PC-3 (cell line): ENCODE measurements around the gene FAM13A. TPM values are rescaled to one million over a fixed set of nuclear protein-coding genes. Genes with fewer than 3 reads are reported as not detected.

Source experiments
- ATAC-seq: fragments of 200-7000 bp; cut with Tn5 transposase; 2 replicates; pipeline ENCODE4 v1.9.1; 2020; ENCODE audit warnings: mild to moderate bottlenecking, moderate library complexity
- BruUV-seq: library from RNA; stranded (reverse); fragments of 400-500 nt; replicated peaks from 2 replicates; lab custom pipeline; 2021; lab: Mats Ljungman, UMichigan
- CTCF ChIA-PET: fragments of 300-600 bp; sonication (Branson Sonifier 250); formaldehyde crosslinking; loops from one replicate; lab custom pipeline; 2022; ENCODE audit warnings: antibody characterized with exemption; lab: Charles Lee
- POLR2A ChIA-PET: fragments of 300-600 bp; sonication (Branson Sonifier 250); formaldehyde crosslinking; loops from one replicate; lab custom pipeline; 2022; ENCODE audit warnings: antibody characterized with exemption; ENCODE audit not compliant: unreplicated experiment; lab: Charles Lee
- DNase-seq: peaks from one replicate; pipeline ENCODE4 v3.0.0-alpha.2; 2015
- H2AFZ ChIP-seq: fragments of 300-600 bp; sonication (generic); 2 replicates; pipeline ENCODE4 v1.6.0; 2016; ENCODE audit warnings: antibody characterized with exemption, low read length
- H3F3A ChIP-seq: fragments of 300-600 bp; sonication (generic); one replicate; pipeline ENCODE4 v1.6.0; 2017; ENCODE audit warnings: antibody characterized with exemption, low read length, control low read depth, mild to moderate bottlenecking; ENCODE audit not compliant: unreplicated experiment
- H3K27ac ChIP-seq: fragments of 300-600 bp; sonication (generic); 2 replicates; pipeline ENCODE4 v1.5.1; 2016; ENCODE audit warnings: mild to moderate bottlenecking, low read length
- H3K27me3 ChIP-seq: fragments of 300-600 bp; sonication (generic); 2 replicates; pipeline ENCODE4 v1.6.1; 2016; ENCODE audit warnings: low read length, mixed read lengths
- H3K36me3 ChIP-seq: fragments of 300-600 bp; sonication (generic); 2 replicates; pipeline ENCODE4 v1.6.1; 2016; ENCODE audit warnings: low read depth, mixed run types, low read length, mixed read lengths
- H3K4me1 ChIP-seq: fragments of 300-600 bp; sonication (generic); 2 replicates; pipeline ENCODE4 v1.5.1; 2016; ENCODE audit warnings: low read length; ENCODE audit not compliant: insufficient read depth
- H3K4me2 ChIP-seq: fragments of 300-600 bp; sonication (generic); 2 replicates; pipeline ENCODE4 v1.6.0; 2016; ENCODE audit warnings: low read length
- H3K4me3 ChIP-seq: fragments of 300-600 bp; sonication (generic); 2 replicates; pipeline ENCODE4 v1.5.1; 2016; ENCODE audit warnings: mild to moderate bottlenecking, low read length, mixed read lengths
- H3K79me2 ChIP-seq: fragments of 300-600 bp; sonication (generic); 2 replicates; pipeline ENCODE4 v1.6.1; 2017; ENCODE audit warnings: low read length, mixed read lengths
- H3K9ac ChIP-seq: fragments of 300-600 bp; sonication (generic); 2 replicates; pipeline ENCODE4 v1.6.0; 2016; ENCODE audit warnings: mild to moderate bottlenecking, low read length
- H3K9me2 ChIP-seq: fragments of 300-600 bp; sonication (generic); replicated peaks from 2 replicates; pipeline ENCODE4 v1.6.1; 2016; ENCODE audit warnings: mixed run types, low read length, mixed read lengths
- H3K9me3 ChIP-seq: fragments of 300-600 bp; sonication (generic); 2 replicates; pipeline ENCODE4 v1.6.1; 2016; ENCODE audit warnings: low read length, mixed read lengths
- H4K20me1 ChIP-seq: fragments of 300-600 bp; sonication (generic); 2 replicates; pipeline ENCODE4 v1.6.1; 2016; ENCODE audit warnings: low read length, mixed read lengths
- EZH2 ChIP-seq: fragments of 300-600 bp; sonication (generic); IDR thresholded peaks from one replicate; pipeline ENCODE4 v1.6.1; 2017; ENCODE audit warnings: antibody characterized with exemption, mild to moderate bottlenecking, low read length; ENCODE audit not compliant: unreplicated experiment
- EZH2phosphoT487 ChIP-seq: fragments of 300-600 bp; sonication (generic); IDR thresholded peaks from 2 replicates; pipeline ENCODE4 v1.6.1; 2018; ENCODE audit warnings: mild to moderate bottlenecking, antibody characterized with exemption, low read length, borderline replicate concordance
- intact Hi-C: fragments of 100-400 bp; cut with micrococcal nuclease; formaldehyde crosslinking; loops from 2 replicates; pipeline ENCODE4 v1.9.0; 2023
- total RNA-seq: library from RNA; depleted of rRNA; stranded (reverse); fragments of >200 nt; gene quantifications from 2 replicates; pipeline ENCODE4 v1.2.3, GENCODE V29; 2014
- TF ChIP-seq, protein P1 (sequence below): fragments of 300-600 bp; sonication (generic); conservative IDR thresholded peaks from 2 replicates; pipeline ENCODE4 v1.5.1; 2017; ENCODE audit warnings: antibody characterized with exemption, low read depth, mild to moderate bottlenecking, low read length

Gene FAM13A
- total RNA-seq, 1 experiment from 2014 or later: 8.6 TPM

DNA sequence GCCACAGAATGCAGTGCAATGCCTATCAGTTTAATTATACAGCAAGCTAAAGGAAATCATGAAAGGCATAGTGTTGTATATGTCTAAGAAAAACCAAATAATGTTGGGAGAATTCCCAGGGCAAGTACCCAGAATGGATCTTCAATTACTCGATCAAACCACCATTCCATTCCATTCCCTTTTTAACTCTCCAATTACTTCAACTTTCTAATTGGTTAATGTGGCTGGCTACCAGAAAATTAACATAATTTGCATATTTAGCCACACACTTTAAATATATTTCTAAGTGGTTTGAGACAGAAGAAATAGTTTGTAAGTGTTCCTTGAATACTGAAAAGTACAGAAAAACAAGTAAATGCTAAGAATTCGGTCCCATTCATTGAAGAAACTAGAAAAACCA lies 247.9 kb downstream of the FAM13A start:
- Histone ChIP-seq H3K36me3 (no peaks in the 10 kb centered on the region), H3K4me1 (no peaks in the 10 kb centered on the region), H3K4me2 (no peak overlapping the region), H3K79me2 (no peaks in the 10 kb centered on the region), H4K20me1 (no peaks in the 10 kb centered on the region), H3K9me3 (no peaks in the 10 kb centered on the region), H3K27ac (no peak overlapping the region), H3F3A (no peaks in the 10 kb centered on the region), H3K9me2 (no peaks in the 10 kb centered on the region), H3K27me3 (no peaks in the 10 kb centered on the region), H3K4me3 (no peak overlapping the region), H3K9ac (no peak overlapping the region), H2AFZ (no peak overlapping the region)
- intact Hi-C loops: no loop called here
- no peak for TF ChIP-seq EZH2
- TF ChIP-seq, protein P1, sequence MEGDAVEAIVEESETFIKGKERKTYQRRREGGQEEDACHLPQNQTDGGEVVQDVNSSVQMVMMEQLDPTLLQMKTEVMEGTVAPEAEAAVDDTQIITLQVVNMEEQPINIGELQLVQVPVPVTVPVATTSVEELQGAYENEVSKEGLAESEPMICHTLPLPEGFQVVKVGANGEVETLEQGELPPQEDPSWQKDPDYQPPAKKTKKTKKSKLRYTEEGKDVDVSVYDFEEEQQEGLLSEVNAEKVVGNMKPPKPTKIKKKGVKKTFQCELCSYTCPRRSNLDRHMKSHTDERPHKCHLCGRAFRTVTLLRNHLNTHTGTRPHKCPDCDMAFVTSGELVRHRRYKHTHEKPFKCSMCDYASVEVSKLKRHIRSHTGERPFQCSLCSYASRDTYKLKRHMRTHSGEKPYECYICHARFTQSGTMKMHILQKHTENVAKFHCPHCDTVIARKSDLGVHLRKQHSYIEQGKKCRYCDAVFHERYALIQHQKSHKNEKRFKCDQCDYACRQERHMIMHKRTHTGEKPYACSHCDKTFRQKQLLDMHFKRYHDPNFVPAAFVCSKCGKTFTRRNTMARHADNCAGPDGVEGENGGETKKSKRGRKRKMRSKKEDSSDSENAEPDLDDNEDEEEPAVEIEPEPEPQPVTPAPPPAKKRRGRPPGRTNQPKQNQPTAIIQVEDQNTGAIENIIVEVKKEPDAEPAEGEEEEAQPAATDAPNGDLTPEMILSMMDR: no peak
- TF ChIP-seq EZH2phosphoT487: no peak
- BruUV-seq: no TSS peak
- CTCF ChIA-PET: no interaction called here
- POLR2A ChIA-PET: no interaction called here
- DNase-seq (no peak), ATAC-seq (no peak)

DNA sequence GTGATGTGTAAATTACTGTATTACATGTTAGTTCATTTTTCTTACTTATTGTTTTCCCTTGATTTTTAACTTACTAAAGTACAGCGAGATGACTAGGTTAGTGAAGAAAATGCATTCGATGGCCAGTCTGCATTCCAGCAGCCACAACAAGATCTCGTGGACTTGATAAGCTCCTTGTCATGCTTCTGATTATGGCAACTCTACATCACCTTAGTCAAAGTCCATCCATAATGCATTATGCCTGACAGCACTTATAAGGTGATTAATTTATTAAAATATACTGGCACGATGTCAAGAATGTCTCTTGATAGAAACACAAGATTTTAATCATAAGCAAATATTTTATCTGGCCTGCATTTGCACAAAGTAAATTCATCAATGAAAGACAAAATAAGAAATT lies 249.5 kb downstream of the FAM13A start:
- H3K9ac ChIP-seq: no peak overlapping the region
- ATAC-seq (no peak), DNase-seq (no peak)
- no peaks in the 10 kb centered on the region for H3F3A ChIP-seq
- no peaks in the 10 kb centered on the region for H3K27me3 ChIP-seq
- peaks cover 6% of the 10 kb centered on the region; the same call in 1 of the 2 replicates for H3K4me1 ChIP-seq
- H2AFZ ChIP-seq: no peak overlapping the region
- H3K36me3 ChIP-seq: no peaks in the 10 kb centered on the region
- intact Hi-C loops: no loop called here
- H3K9me2 ChIP-seq: no peaks in the 10 kb centered on the region
- no peaks in the 10 kb centered on the region for H4K20me1 ChIP-seq
- H3K4me3 ChIP-seq: no peak overlapping the region
- no peaks in the 10 kb centered on the region for H3K9me3 ChIP-seq
- no peaks in the 10 kb centered on the region for H3K79me2 ChIP-seq
- no TSS peak for BruUV-seq
- ChIA-PET CTCF (interaction anchor here (0.7 kb wide), 1 partner anchor 276 kb away, joined by 4 read pairs; no protein-coding TSS in a partner anchor), POLR2A (no interaction called here)
- no peak for TF ChIP-seq EZH2phosphoT487
- TF ChIP-seq, protein P1: no peak
- TF ChIP-seq EZH2: no peak
- H3K27ac ChIP-seq: no peak overlapping the region
- H3K4me2 ChIP-seq: no peak overlapping the region

DNA sequence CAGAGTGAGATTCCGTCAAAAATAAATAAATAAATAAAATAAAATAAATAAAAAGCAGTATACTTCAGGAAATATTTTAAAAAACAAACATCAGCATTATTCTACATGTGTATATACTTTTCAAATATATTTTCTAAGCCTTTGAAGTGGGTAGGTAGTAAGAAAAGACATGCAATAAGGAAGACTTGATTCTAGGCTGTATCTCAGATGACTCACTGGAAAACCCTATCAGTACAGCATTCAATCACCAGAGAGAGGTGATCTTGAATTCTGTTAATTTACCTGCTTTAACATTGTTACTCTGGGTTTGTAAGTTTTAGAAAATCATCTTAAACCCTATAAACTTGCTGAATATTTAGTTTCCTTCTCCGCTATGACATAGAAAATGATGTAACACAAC lies 252.8 kb downstream of the FAM13A start:
- BruUV-seq: no TSS peak
- H3K9me3 ChIP-seq: no peaks in the 10 kb centered on the region
- no peak overlapping the region for H3K4me2 ChIP-seq
- ATAC-seq: no peak
- no peaks in the 10 kb centered on the region for H3F3A ChIP-seq
- no peak overlapping the region for H3K9ac ChIP-seq
- no peaks in the 10 kb centered on the region for H3K27me3 ChIP-seq
- TF ChIP-seq EZH2phosphoT487 (no peak), EZH2 (no peak)
- TF ChIP-seq, protein P1: no peak
- no peak for DNase-seq
- CTCF ChIA-PET: no interaction called here
- no peak overlapping the region for H3K4me3 ChIP-seq
- no peaks in the 10 kb centered on the region for H3K36me3 ChIP-seq
- H3K27ac ChIP-seq: peak overlapping the region; percentile 51
- no peak overlapping the region for H2AFZ ChIP-seq
- H3K79me2 ChIP-seq: no peaks in the 10 kb centered on the region
- H3K9me2 ChIP-seq: no peaks in the 10 kb centered on the region
- POLR2A ChIA-PET: no interaction called here
- intact Hi-C loops: no loop called here
- H4K20me1 ChIP-seq: no peaks in the 10 kb centered on the region
- peaks cover 6% of the 10 kb centered on the region; the same call in 1 of the 2 replicates for H3K4me1 ChIP-seq
